Transverse colon (tissue), 4 donors: ENCODE measurements around the gene TPK1. TPM values are rescaled to one million over a fixed set of nuclear protein-coding genes. Genes with fewer than 3 reads are reported as not detected.

Experiments used
- DNase-seq: peaks from one replicate; pipeline ENCODE4 v3.0.0-alpha.2; 2019
- H3K27ac ChIP-seq, 4 donors: fragments of 200-600 bp; sonication (generic); 2 replicates each; pipeline ENCODE4 v1.5.1; 2016 to 2018; ENCODE audit warnings: inconsistent platforms in 4 of 4
- H3K27me3 ChIP-seq: fragments of 200-600 bp; sonication (generic); 2 replicates; pipeline ENCODE4 v1.5.1; 2017; ENCODE audit warnings: inconsistent platforms
- H3K36me3 ChIP-seq, 4 donors: fragments of 200-600 bp; sonication (generic); 2 replicates each; pipeline ENCODE4 v1.5.1; 2017 to 2019; ENCODE audit warnings: inconsistent platforms in 4 of 4
- H3K4me1 ChIP-seq, 4 donors: fragments of 200-600 bp; sonication (generic); 2 replicates each; pipeline ENCODE4 v1.5.1; 2017 to 2020; ENCODE audit warnings: inconsistent platforms in 4 of 4
- H3K4me3 ChIP-seq, 4 donors: fragments of 200-600 bp; sonication (generic); 1 replicate in 1 of 4; 2 replicates in 3 of 4; pipeline versions ENCODE4 v1.5.1 to v1.6.1; 2017 to 2019; ENCODE audit warnings: inconsistent platforms in 4 of 4
- H3K9me3 ChIP-seq, 2 donors: fragments of 200-600 bp; sonication (generic); 2 replicates each; pipeline ENCODE4 v1.5.1; 2017 to 2019; ENCODE audit warnings: inconsistent platforms in 2 of 2
- CTCF ChIP-seq, 5 experiments: fragments of 200-600 bp in 3 of 5; fragments of 450-650 bp in 2 of 5; sonication (generic) in 3 of 5; IDR thresholded peaks; 1 replicate in 2 of 5; 2 replicates in 3 of 5; pipeline ENCODE4 v1.5.1; 2016 to 2017; ENCODE audit warnings: antibody characterized with exemption in 5 of 5, inconsistent platforms in 3 of 5, mild to moderate bottlenecking in 2 of 5, moderate library complexity in 1 of 5
- EP300 ChIP-seq: sonication (generic); formaldehyde crosslinking; IDR thresholded peaks from one replicate; pipeline ENCODE4 v1.6.1; 2017; ENCODE audit warnings: antibody characterized with exemption, low read depth
- POLR2A ChIP-seq: fragments of 450-650 bp; IDR thresholded peaks from one replicate; pipeline ENCODE4 v1.6.1; 2016; ENCODE audit warnings: antibody characterized with exemption, mild to moderate bottlenecking, moderate library complexity
- POLR2AphosphoS5 ChIP-seq, 3 donors: sonication (generic); formaldehyde crosslinking; IDR thresholded peaks; one replicate each; pipeline ENCODE4 v1.6.1; 2016; ENCODE audit warnings: antibody characterized with exemption in 3 of 3
- WGBS, 2 donors: methylation state at CpG; one replicate each; pipeline ENCODE4 v1.1.5; 2018; ENCODE audit warnings: low coverage in 1 of 2; 5-methylcytosine and 5-hydroxymethylcytosine counted together
- in situ Hi-C, 4 donors: fragments of 200-750 bp; cut with MboI; loops; one replicate each; pipeline versions ENCODE4 v1.15.0 to v1.15.1; 2017; ENCODE audit warnings: low sequenced_read_pairs in 3 of 4, low pct_ligation_motif_present in 1 of 4, low pct_unique_long_range_greater_than_20kb in 1 of 4
- intact Hi-C: fragments of 100-400 bp; cut with DNase I; formaldehyde crosslinking; loops from one replicate; pipeline ENCODE4 v1.15.1; 2023; ENCODE audit warnings: low total_unique reads
- total RNA-seq, 4 donors: library from RNA; depleted of rRNA; stranded (reverse); fragments of >200 nt; gene quantifications; one replicate each; pipeline ENCODE4 v1.1.0, GENCODE V29; 2016

The TPK1 gene
- total RNA-seq, 4 donors from 2014 or later = 1.4 to 17.3 (median 14.6) TPM

DNA sequence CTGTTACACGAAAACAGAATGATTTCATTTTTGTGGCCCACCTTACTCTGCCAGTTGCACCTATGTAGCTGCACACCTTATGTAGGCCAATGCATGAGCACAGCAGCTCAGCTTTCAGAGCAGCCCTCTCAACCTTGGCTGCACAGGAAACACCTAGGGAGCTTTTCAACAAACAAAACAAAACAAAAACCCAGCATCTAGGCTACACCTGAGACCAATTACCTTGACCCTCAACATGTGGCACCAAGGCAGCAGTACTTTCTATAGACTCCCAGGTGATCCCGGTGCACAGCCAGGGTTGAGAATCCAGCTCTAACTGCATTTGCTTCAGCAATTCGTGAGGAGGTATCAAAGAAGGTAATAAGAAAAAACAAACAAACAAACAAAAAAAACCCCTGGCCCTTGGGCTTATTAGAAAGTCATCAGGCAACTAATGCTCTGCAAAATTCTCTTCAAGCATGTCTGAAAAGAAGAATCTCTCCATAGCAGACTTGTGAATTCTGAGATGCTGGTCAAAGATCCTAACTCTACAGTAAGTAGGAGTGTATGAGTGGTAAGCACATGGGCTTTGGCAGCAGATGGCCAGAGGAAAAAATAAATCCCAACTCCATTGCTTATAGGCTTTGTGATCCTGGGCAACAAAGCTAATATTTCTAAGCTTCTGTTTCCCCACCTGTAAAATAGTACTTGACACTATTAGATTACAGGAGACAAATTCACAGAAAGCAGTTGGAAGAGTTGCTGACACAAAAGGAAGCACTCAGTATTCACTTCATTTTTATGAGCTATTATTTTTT is 318.9 kb downstream of the TPK1 start:
- Histone ChIP-seq H3K9me3 (no peaks in the 10 kb centered on the region), H3K4me3 (no peak overlapping the region), H3K27ac (no peak overlapping the region), H3K4me1 (no peaks in the 10 kb centered on the region), H3K36me3 (no peaks in the 10 kb centered on the region), H3K27me3 (no peaks in the 10 kb centered on the region)
- in situ Hi-C loops = no loop called here
- no peak for DNase-seq
- WGBS, 2 donors = 84 to 95% methylated on average over 2 to 3 of the region's 3 CpGs
- no peak for TF ChIP-seq POLR2A
- TF ChIP-seq EP300 = no peak
- TF ChIP-seq POLR2AphosphoS5 (IDR thresholded peaks at IDR 0.05) = no peak
- no peak for TF ChIP-seq CTCF (IDR thresholded peaks at IDR 0.05)
- intact Hi-C loops = no loop called here

- intact Hi-C loops (no loop called here), in situ Hi-C loops (no loop called here)
- no peaks in the 10 kb centered on the region for H3K36me3 ChIP-seq
- DNase-seq = no peak
- TF ChIP-seq POLR2A (no peak), CTCF (IDR thresholded peaks at IDR 0.05) (peak in 2 of 5 experiments; percentile 11 to 17)
- no peaks in the 10 kb centered on the region for H3K9me3 ChIP-seq
- 16 to 27% methylated on average over 2 of the region's 2 CpGs for WGBS, 2 donors
- H3K4me3 ChIP-seq = no peak overlapping the region
- H3K27ac ChIP-seq = no peak overlapping the region
- H3K4me1 ChIP-seq = no peaks in the 10 kb centered on the region
- no peaks in the 10 kb centered on the region for H3K27me3 ChIP-seq
Measured at GRCh38 chr7:144513334-144513733, 322.5 kb downstream of the TPK1 start.

DNA sequence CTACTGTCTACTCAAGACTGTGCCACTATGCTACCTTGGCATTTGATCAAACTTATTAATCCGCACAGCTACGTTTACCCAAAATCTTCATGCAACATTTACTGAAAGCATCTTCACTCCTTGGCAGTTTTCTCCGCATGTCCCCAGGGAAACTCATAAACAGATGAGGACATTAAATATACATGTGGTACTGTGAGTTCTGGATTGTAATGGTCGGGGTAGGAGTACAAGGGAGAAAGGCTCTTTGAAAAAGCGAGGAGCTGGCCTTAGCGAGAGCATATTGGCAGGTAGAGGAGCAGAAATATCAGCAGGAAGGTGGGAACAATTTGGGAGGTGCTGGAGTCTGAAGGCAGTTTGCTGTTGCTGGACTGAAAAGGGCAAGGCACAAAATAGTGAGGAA is 325.2 kb downstream of the TPK1 start:
- Histone ChIP-seq H3K4me1 (no peaks in the 10 kb centered on the region), H3K27me3 (no peaks in the 10 kb centered on the region), H3K27ac (no peak overlapping the region), H3K36me3 (no peaks in the 10 kb centered on the region), H3K9me3 (no peaks in the 10 kb centered on the region), H3K4me3 (no peak overlapping the region)
- in situ Hi-C loops = no loop called here
- no peak for DNase-seq
- WGBS, 2 donors = 82% methylated on average over 6 of the region's 6 CpGs; no CpG with 5 or more reads in 1 of the 2 donors
- intact Hi-C loops = no loop called here
- TF ChIP-seq CTCF (IDR thresholded peaks at IDR 0.05) = no peak
- no peak for TF ChIP-seq POLR2A
- no peak for TF ChIP-seq EP300
- no peak for TF ChIP-seq POLR2AphosphoS5 (IDR thresholded peaks at IDR 0.05)

DNA sequence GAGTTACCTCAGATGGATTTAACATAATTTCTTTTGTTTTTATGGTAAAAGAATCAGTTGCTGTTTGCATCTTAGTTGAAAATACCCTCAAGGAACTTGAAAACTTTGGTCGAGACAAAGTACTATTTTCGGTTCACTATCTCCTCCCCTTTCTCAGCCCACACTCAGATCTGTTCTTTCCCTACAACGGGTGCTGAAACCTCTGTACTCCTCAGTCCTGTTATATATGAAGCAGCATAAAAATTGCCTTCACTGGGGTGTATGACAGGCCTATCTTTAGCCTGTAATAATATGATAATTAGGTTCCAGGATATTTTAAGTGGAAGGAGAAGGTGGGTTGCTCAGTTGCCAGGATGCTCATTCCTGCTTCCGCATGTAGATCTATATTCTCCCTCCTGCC is 327.2 kb downstream of the TPK1 start:
- 56 to 79% methylated on average over 4 of the region's 4 CpGs for WGBS, 2 donors
- intact Hi-C loops = no loop called here
- Histone ChIP-seq H3K9me3 (no peaks in the 10 kb centered on the region), H3K4me3 (no peak overlapping the region), H3K36me3 (no peaks in the 10 kb centered on the region), H3K27ac (no peak overlapping the region), H3K27me3 (no peaks in the 10 kb centered on the region), H3K4me1 (no peaks in the 10 kb centered on the region)
- DNase-seq = no peak
- no peak for TF ChIP-seq POLR2AphosphoS5 (IDR thresholded peaks at IDR 0.05)
- no peak for TF ChIP-seq EP300
- no peak for TF ChIP-seq CTCF (IDR thresholded peaks at IDR 0.05)
- no peak for TF ChIP-seq POLR2A
- in situ Hi-C loops = no loop called here
